Erythroblast (primary cell): Measurements from ENCODE around the gene STIMATE.

Experiments
- GATA1 ChIP-seq: IDR thresholded peaks from 2 replicates; pipeline ENCODE4 v1.6.1; 2011; ENCODE audit warnings: low read depth, mild to moderate bottlenecking, control low read depth, low read length, moderate library complexity
- POLR2A ChIP-seq: IDR thresholded peaks from 2 replicates; pipeline ENCODE4 v1.6.1; 2011; ENCODE audit warnings: mild to moderate bottlenecking, low read length

DNA sequence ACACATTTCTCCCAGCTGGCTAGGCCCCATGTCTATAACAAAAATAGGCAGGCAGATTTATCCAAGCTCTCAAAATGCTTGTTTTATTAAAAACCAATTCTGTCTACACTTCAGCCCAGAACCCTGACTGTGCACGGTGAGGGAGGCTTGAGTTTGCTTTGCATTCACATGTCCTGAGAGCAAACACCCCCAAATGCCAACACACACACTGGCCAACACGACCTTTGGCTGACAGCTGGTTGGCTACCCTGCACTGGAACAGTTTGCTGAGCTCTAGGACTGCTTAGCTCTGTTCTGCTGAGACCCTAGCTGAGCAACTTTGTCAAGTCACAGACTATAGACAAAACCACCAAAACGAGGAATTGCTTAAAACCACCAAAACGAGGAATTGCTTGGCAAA is 3.6 kb downstream of the STIMATE start:
- TF ChIP-seq POLR2A (no peak), GATA1 (no peak)
